HL-60 (cell line): ENCODE measurements around the gene TUBA3D.

ENCODE experiments used
- POLR2AphosphoS5 ChIP-seq: IDR thresholded peaks from 2 replicates; pipeline ENCODE4 v1.6.1; 2012; ENCODE audit warnings: low read depth
- TF ChIP-seq, protein P1 (sequence below): IDR thresholded peaks from one replicate; pipeline ENCODE4 v1.5.1; 2011; ENCODE audit warnings: low read length, control low read depth, inconsistent platforms; ENCODE audit not compliant: insufficient read depth
- TF ChIP-seq, protein P2 (sequence below): IDR thresholded peaks from 2 replicates; pipeline ENCODE4 v1.6.1; 2012; ENCODE audit warnings: low read depth; ENCODE audit not compliant: insufficient replicate concordance

DNA sequence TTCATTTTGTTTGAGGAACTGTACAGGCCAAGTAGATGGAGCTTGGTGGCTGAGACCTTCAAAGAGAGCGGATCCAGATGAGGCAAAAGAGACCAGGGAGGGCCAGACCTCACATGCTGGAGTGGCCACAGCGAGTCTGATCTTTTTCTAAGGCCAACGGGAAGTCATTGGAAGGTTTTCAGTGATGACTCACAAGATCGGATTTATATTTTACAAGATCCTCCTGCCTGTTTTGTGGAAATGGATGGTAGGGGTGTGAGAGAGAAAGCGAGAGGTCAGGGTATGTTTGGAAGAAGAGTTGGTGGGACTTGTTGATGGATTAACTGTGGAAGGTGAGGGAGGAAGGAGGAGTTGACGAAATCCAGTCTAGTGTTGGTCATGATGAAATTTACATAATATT, 44.6 kb upstream of the TUBA3D start:
- TF ChIP-seq, protein P1, sequence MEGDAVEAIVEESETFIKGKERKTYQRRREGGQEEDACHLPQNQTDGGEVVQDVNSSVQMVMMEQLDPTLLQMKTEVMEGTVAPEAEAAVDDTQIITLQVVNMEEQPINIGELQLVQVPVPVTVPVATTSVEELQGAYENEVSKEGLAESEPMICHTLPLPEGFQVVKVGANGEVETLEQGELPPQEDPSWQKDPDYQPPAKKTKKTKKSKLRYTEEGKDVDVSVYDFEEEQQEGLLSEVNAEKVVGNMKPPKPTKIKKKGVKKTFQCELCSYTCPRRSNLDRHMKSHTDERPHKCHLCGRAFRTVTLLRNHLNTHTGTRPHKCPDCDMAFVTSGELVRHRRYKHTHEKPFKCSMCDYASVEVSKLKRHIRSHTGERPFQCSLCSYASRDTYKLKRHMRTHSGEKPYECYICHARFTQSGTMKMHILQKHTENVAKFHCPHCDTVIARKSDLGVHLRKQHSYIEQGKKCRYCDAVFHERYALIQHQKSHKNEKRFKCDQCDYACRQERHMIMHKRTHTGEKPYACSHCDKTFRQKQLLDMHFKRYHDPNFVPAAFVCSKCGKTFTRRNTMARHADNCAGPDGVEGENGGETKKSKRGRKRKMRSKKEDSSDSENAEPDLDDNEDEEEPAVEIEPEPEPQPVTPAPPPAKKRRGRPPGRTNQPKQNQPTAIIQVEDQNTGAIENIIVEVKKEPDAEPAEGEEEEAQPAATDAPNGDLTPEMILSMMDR = no peak
- TF ChIP-seq POLR2AphosphoS5 = no peak
- TF ChIP-seq, protein P2, sequence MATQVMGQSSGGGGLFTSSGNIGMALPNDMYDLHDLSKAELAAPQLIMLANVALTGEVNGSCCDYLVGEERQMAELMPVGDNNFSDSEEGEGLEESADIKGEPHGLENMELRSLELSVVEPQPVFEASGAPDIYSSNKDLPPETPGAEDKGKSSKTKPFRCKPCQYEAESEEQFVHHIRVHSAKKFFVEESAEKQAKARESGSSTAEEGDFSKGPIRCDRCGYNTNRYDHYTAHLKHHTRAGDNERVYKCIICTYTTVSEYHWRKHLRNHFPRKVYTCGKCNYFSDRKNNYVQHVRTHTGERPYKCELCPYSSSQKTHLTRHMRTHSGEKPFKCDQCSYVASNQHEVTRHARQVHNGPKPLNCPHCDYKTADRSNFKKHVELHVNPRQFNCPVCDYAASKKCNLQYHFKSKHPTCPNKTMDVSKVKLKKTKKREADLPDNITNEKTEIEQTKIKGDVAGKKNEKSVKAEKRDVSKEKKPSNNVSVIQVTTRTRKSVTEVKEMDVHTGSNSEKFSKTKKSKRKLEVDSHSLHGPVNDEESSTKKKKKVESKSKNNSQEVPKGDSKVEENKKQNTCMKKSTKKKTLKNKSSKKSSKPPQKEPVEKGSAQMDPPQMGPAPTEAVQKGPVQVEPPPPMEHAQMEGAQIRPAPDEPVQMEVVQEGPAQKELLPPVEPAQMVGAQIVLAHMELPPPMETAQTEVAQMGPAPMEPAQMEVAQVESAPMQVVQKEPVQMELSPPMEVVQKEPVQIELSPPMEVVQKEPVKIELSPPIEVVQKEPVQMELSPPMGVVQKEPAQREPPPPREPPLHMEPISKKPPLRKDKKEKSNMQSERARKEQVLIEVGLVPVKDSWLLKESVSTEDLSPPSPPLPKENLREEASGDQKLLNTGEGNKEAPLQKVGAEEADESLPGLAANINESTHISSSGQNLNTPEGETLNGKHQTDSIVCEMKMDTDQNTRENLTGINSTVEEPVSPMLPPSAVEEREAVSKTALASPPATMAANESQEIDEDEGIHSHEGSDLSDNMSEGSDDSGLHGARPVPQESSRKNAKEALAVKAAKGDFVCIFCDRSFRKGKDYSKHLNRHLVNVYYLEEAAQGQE = no peak
